ENCODE data around the gene RMC1. TPM values are rescaled to one million over a fixed set of nuclear protein-coding genes. Genes with fewer than 3 reads are reported as not detected.

Gene RMC1
- total RNA-seq, 1 experiment from 2014 or later = 38.4 TPM

DNA sequence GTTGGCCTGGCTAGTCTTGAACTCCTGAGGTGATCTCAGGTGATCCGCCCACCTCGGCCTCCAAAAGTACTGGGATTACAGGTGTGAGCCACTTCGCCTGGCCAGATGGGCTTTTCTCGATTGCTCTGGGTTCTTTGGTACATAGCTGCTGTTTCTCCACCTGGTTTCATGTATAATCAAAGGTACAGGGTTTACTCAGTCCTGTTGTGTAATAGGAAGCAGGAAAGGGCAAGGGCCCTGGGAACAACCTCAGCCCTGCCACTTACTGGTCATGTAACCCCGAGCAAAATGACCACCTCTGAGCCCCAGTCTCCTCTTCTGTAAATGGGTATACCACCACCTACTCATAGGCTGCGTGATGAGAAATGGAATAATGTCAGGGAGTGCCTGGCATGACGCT, 34.0 kb downstream of the RMC1 start:
- Histone ChIP-seq H4K20me1 (ENCODE audit: insufficient read depth) (no peaks in the 10 kb centered on the region), H3K4me1 (ENCODE audit: control insufficient read depth in 1 of 2, insufficient read depth in 2 of 2, low read length in 2 of 2) (no peaks in the 10 kb centered on the region), H3K27ac (ENCODE audit: low read depth, low read length) (no peak overlapping the region), H3K9me2 (ENCODE audit: insufficient read depth) (no peaks in the 10 kb centered on the region), H3K27me3 (ENCODE audit: insufficient read depth, low read length) (no peaks in the 10 kb centered on the region), H3K4me3 (replicated peaks in 1 of 2; ENCODE audit: low read depth in 1 of 2, low read length in 2 of 2) (no peak overlapping the region), H3K79me2 (ENCODE audit: insufficient read depth, low read length) (no peaks in the 10 kb centered on the region), H3K9ac (ENCODE audit: low read length) (no peak overlapping the region), H3K36me3 (ENCODE audit: control insufficient read depth in 1 of 2, insufficient read depth in 2 of 2, low read length in 2 of 2) (peaks cover 51 to 55% of the 10 kb centered on the region in 2 experiments), H2AFZ (ENCODE audit: low read depth, low read length, poor library complexity, severe bottlenecking) (no peak overlapping the region), H3K9me3 (ENCODE audit: control insufficient read depth in 1 of 2, insufficient read depth in 1 of 2, low read depth in 1 of 2, low read length in 2 of 2) (no peaks in the 10 kb centered on the region), H3K4me2 (ENCODE audit: low read length) (no peak overlapping the region)
- CTCF ChIA-PET = no interaction called here
- DNase-seq (ENCODE audit: low read depth, low spot score) (no peak), ATAC-seq (no peak)
- POLR2A ChIA-PET = no interaction called here
- intact Hi-C loops (cut with micrococcal nuclease) = no loop called here
- TF ChIP-seq EZH2phosphoT487 (IDR thresholded peaks at IDR 0.05; ENCODE audit: borderline replicate concordance) (no peak), TCF7L2 (IDR thresholded peaks at IDR 0.05; ENCODE audit: borderline replicate concordance, extremely low read depth, insufficient read depth, insufficient read length) (no peak), YY1 (IDR thresholded peaks at IDR 0.05; ENCODE audit: extremely low read depth, insufficient replicate concordance, low read depth, low read length) (no peak), ELF1 (IDR thresholded peaks at IDR 0.05; ENCODE audit: borderline replicate concordance, low read depth) (no peak), FOSL1 (IDR thresholded peaks at IDR 0.05; ENCODE audit: low read depth) (no peak), EZH2 (IDR thresholded peaks at IDR 0.05) (no peak), JUND (IDR thresholded peaks at IDR 0.05) (no peak), CBX3 (IDR thresholded peaks at IDR 0.05; ENCODE audit: low read depth) (no peak), ZFX (IDR thresholded peaks at IDR 0.05) (no peak), SIN3A (IDR thresholded peaks at IDR 0.05; ENCODE audit: low read depth) (no peak)
- TF ChIP-seq, protein P1, sequence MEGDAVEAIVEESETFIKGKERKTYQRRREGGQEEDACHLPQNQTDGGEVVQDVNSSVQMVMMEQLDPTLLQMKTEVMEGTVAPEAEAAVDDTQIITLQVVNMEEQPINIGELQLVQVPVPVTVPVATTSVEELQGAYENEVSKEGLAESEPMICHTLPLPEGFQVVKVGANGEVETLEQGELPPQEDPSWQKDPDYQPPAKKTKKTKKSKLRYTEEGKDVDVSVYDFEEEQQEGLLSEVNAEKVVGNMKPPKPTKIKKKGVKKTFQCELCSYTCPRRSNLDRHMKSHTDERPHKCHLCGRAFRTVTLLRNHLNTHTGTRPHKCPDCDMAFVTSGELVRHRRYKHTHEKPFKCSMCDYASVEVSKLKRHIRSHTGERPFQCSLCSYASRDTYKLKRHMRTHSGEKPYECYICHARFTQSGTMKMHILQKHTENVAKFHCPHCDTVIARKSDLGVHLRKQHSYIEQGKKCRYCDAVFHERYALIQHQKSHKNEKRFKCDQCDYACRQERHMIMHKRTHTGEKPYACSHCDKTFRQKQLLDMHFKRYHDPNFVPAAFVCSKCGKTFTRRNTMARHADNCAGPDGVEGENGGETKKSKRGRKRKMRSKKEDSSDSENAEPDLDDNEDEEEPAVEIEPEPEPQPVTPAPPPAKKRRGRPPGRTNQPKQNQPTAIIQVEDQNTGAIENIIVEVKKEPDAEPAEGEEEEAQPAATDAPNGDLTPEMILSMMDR (IDR thresholded peaks at IDR 0.05 in 2 of 3, conservative IDR thresholded peaks at IDR 0.05 in 1 of 3; ENCODE audit: borderline replicate concordance in 1 of 3, insufficient read depth in 1 of 3, low read depth in 2 of 3, low read length in 2 of 3) = no peak
- TF ChIP-seq, protein P2, sequence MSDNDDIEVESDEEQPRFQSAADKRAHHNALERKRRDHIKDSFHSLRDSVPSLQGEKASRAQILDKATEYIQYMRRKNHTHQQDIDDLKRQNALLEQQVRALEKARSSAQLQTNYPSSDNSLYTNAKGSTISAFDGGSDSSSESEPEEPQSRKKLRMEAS (IDR thresholded peaks at IDR 0.05) = no peak
- BruUV-seq (replicated peaks) = no TSS peak
- RAD21 ChIA-PET (ENCODE audit: low non-redundant PET in 1 of 2, low total read pairs in 2 of 2, uncharacterized antibody in 2 of 2, unreplicated experiment in 2 of 2) = no interaction called here

Measured in HCT116 (cell line).